T-helper 2 cell treated with Interferon-gamma antibody and Interleukin-4, amounts not matched to agents 5 μg/mL and 100 μg/mL, for 36 hours (primary cell): ENCODE results near the gene TBC1D10A.

Experiments
- DNase-seq: peaks from one replicate; pipeline ENCODE4 v3.0.0; 2021; ENCODE audit warnings: low spot score
- H3K27ac Mint-ChIP-seq: one replicate; pipeline ENCODE4 v1.8.0; 2021; ENCODE audit warnings: mild to moderate bottlenecking, mixed read lengths
- H3K27me3 Mint-ChIP-seq: one replicate; pipeline ENCODE4 v1.8.0; 2021; ENCODE audit warnings: low read depth, mixed read lengths
- H3K36me3 Mint-ChIP-seq: one replicate; pipeline ENCODE4 v1.8.0; 2021; ENCODE audit warnings: low read depth, mixed read lengths
- H3K4me1 Mint-ChIP-seq: one replicate; pipeline ENCODE4 v1.8.0; 2021; ENCODE audit warnings: low read depth, mixed read lengths
- H3K4me3 Mint-ChIP-seq: one replicate; pipeline ENCODE4 v1.8.0; 2022; ENCODE audit warnings: mild to moderate bottlenecking, moderate library complexity, mixed read lengths
- H3K9me3 Mint-ChIP-seq: one replicate; pipeline ENCODE4 v1.8.0; 2021; ENCODE audit warnings: mixed read lengths

Gene TBC1D10A

GRCh38 chr22:30286331-30286730, 40.4 kb downstream of the TBC1D10A start:
- Mint-ChIP-seq H3K4me1 (peaks cover 58% of the 10 kb centered on the region), H3K36me3 (peaks cover 25% of the 10 kb centered on the region), H3K27ac (peak overlapping the region; percentile 73), H3K27me3 (no peaks in the 10 kb centered on the region), H3K4me3 (peak overlapping the region; percentile 39), H3K9me3 (no peaks in the 10 kb centered on the region)
- DNase-seq = no peak

- DNase-seq = no peak
- Mint-ChIP-seq H3K9me3 (no peaks in the 10 kb centered on the region), H3K36me3 (peaks cover 25% of the 10 kb centered on the region), H3K27ac (no peak overlapping the region), H3K4me3 (no peak overlapping the region), H3K4me1 (peaks cover 53% of the 10 kb centered on the region), H3K27me3 (no peaks in the 10 kb centered on the region)
Measured at GRCh38 chr22:30285846-30286200, 40.9 kb downstream of the TBC1D10A start.

- Mint-ChIP-seq H3K4me1 (peaks cover 48% of the 10 kb centered on the region), H3K36me3 (peaks cover 25% of the 10 kb centered on the region), H3K9me3 (no peaks in the 10 kb centered on the region), H3K4me3 (peak overlapping the region; percentile 7), H3K27ac (peak overlapping the region; percentile 78), H3K27me3 (no peaks in the 10 kb centered on the region)
- no peak for DNase-seq
Measured at GRCh38 chr22:30285176-30285845, 41.4 kb downstream of the TBC1D10A start.

GRCh38 chr22:30284666-30285065, 42.1 kb downstream of the TBC1D10A start:
- peaks cover 26% of the 10 kb centered on the region for H3K36me3 Mint-ChIP-seq
- no peak for DNase-seq
- peak overlapping the region; percentile 67 for H3K4me3 Mint-ChIP-seq
- no peaks in the 10 kb centered on the region for H3K9me3 Mint-ChIP-seq
- H3K27me3 Mint-ChIP-seq = no peaks in the 10 kb centered on the region
- peak overlapping the region; percentile 78 for H3K27ac Mint-ChIP-seq
- H3K4me1 Mint-ChIP-seq = peaks cover 44% of the 10 kb centered on the region

GRCh38 chr22:30284172-30284571, 42.6 kb downstream of the TBC1D10A start:
- Mint-ChIP-seq H3K4me1 (peaks cover 47% of the 10 kb centered on the region), H3K4me3 (peak overlapping the region; percentile 67), H3K27ac (peak overlapping the region; percentile 72), H3K36me3 (peaks cover 29% of the 10 kb centered on the region), H3K27me3 (no peaks in the 10 kb centered on the region), H3K9me3 (no peaks in the 10 kb centered on the region)
- no peak for DNase-seq

GRCh38 chr22:30283342-30283741, 43.4 kb downstream of the TBC1D10A start:
- H3K27me3 Mint-ChIP-seq = no peaks in the 10 kb centered on the region
- H3K4me1 Mint-ChIP-seq = peaks cover 53% of the 10 kb centered on the region
- H3K36me3 Mint-ChIP-seq = peaks cover 32% of the 10 kb centered on the region
- DNase-seq = no peak
- H3K4me3 Mint-ChIP-seq = peak overlapping the region; percentile 67
- H3K27ac Mint-ChIP-seq = peak overlapping the region; percentile 77
- H3K9me3 Mint-ChIP-seq = no peaks in the 10 kb centered on the region

GRCh38 chr22:30282616-30283046, 44.1 kb downstream of the TBC1D10A start:
- Mint-ChIP-seq H3K36me3 (peaks cover 37% of the 10 kb centered on the region), H3K27me3 (no peaks in the 10 kb centered on the region), H3K4me3 (peak overlapping the region; percentile 67), H3K27ac (peak overlapping the region; percentile 77), H3K4me1 (peaks cover 54% of the 10 kb centered on the region), H3K9me3 (no peaks in the 10 kb centered on the region)
- no peak for DNase-seq

GRCh38 chr22:30280505-30280904, 46.2 kb downstream of the TBC1D10A start:
- Mint-ChIP-seq H3K4me1 (peaks cover 57% of the 10 kb centered on the region), H3K4me3 (no peak overlapping the region), H3K27me3 (no peaks in the 10 kb centered on the region), H3K9me3 (no peaks in the 10 kb centered on the region), H3K36me3 (peaks cover 44% of the 10 kb centered on the region), H3K27ac (no peak overlapping the region)
- DNase-seq = no peak

GRCh38 chr22:30279932-30280331, 46.8 kb downstream of the TBC1D10A start:
- peaks cover 42% of the 10 kb centered on the region for H3K36me3 Mint-ChIP-seq
- no peaks in the 10 kb centered on the region for H3K9me3 Mint-ChIP-seq
- no peaks in the 10 kb centered on the region for H3K27me3 Mint-ChIP-seq
- peaks cover 59% of the 10 kb centered on the region for H3K4me1 Mint-ChIP-seq
- no peak for DNase-seq
- peak overlapping the region; percentile 34 for H3K4me3 Mint-ChIP-seq
- peak overlapping the region; percentile 49 for H3K27ac Mint-ChIP-seq

- H3K4me1 Mint-ChIP-seq = peaks cover 57% of the 10 kb centered on the region
- peaks cover 42% of the 10 kb centered on the region for H3K36me3 Mint-ChIP-seq
- no peak for DNase-seq
- H3K4me3 Mint-ChIP-seq = peak overlapping the region; percentile 34
- no peaks in the 10 kb centered on the region for H3K9me3 Mint-ChIP-seq
- H3K27me3 Mint-ChIP-seq = no peaks in the 10 kb centered on the region
- H3K27ac Mint-ChIP-seq = peak overlapping the region; percentile 49
Measured at GRCh38 chr22:30279046-30279788, 47.5 kb downstream of the TBC1D10A start.

GRCh38 chr22:30277547-30278344, 49.0 kb downstream of the TBC1D10A start:
- Mint-ChIP-seq H3K27me3 (no peaks in the 10 kb centered on the region), H3K4me1 (peaks cover 58% of the 10 kb centered on the region), H3K4me3 (peak overlapping the region; percentile 43), H3K9me3 (no peaks in the 10 kb centered on the region), H3K27ac (peak overlapping the region; percentile 72), H3K36me3 (peaks cover 47% of the 10 kb centered on the region)
- no peak for DNase-seq

GRCh38 chr22:30276039-30276438, 50.7 kb downstream of the TBC1D10A start:
- Mint-ChIP-seq H3K36me3 (peaks cover 52% of the 10 kb centered on the region), H3K4me3 (peak overlapping the region; percentile 36), H3K27ac (peak overlapping the region; percentile 74), H3K27me3 (no peaks in the 10 kb centered on the region), H3K4me1 (peaks cover 59% of the 10 kb centered on the region), H3K9me3 (no peaks in the 10 kb centered on the region)
- no peak for DNase-seq

- Mint-ChIP-seq H3K4me3 (peak overlapping the region; percentile 36), H3K9me3 (no peaks in the 10 kb centered on the region), H3K27me3 (no peaks in the 10 kb centered on the region), H3K27ac (peak overlapping the region; percentile 74), H3K36me3 (peaks cover 54% of the 10 kb centered on the region), H3K4me1 (peaks cover 61% of the 10 kb centered on the region)
- DNase-seq = no peak
Measured at GRCh38 chr22:30275625-30276024, 51.1 kb downstream of the TBC1D10A start.

GRCh38 chr22:30274437-30274812, 52.3 kb downstream of the TBC1D10A start:
- DNase-seq = no peak
- H3K36me3 Mint-ChIP-seq = peaks cover 61% of the 10 kb centered on the region
- H3K4me3 Mint-ChIP-seq = no peak overlapping the region
- H3K4me1 Mint-ChIP-seq = peaks cover 60% of the 10 kb centered on the region
- peak overlapping the region; percentile 64 for H3K27ac Mint-ChIP-seq
- no peaks in the 10 kb centered on the region for H3K9me3 Mint-ChIP-seq
- no peaks in the 10 kb centered on the region for H3K27me3 Mint-ChIP-seq
